HG03469 (cell line): Measurements from ENCODE around the gene NRP1.

Experiments
- ATAC-seq: cut with Tn5 transposase; IDR thresholded peaks from one replicate; pipeline ENCODE4 v1.9.1; 2021; ENCODE audit warnings: mild to moderate bottlenecking, moderate library complexity, moderate number of reproducible peaks; ENCODE audit not compliant: unreplicated experiment

NRP1 gene

GRCh38 chr10:33267708-33268107 lies 66.8 kb downstream of the NRP1 start:
- no peak for ATAC-seq

- ATAC-seq = no peak
Observed at GRCh38 chr10:33265621-33266020, 68.8 kb downstream of the NRP1 start.

GRCh38 chr10:33263453-33263852 lies 71.0 kb downstream of the NRP1 start:
- ATAC-seq = no peak

- no peak for ATAC-seq
Observed at GRCh38 chr10:33262871-33263270, 71.6 kb downstream of the NRP1 start.

GRCh38 chr10:33260403-33261149 lies 73.9 kb downstream of the NRP1 start:
- ATAC-seq = no peak

- no peak for ATAC-seq
Observed at GRCh38 chr10:33258967-33259366, 75.5 kb downstream of the NRP1 start.

- no peak for ATAC-seq
Observed at GRCh38 chr10:33257439-33258080, 76.9 kb downstream of the NRP1 start.

- ATAC-seq = no peak
Observed at GRCh38 chr10:33256458-33256857, 78.0 kb downstream of the NRP1 start.

GRCh38 chr10:33254556-33255160 lies 79.8 kb downstream of the NRP1 start:
- ATAC-seq = no peak

- ATAC-seq = no peak
Observed at GRCh38 chr10:33253411-33253810, 81.1 kb downstream of the NRP1 start.

- no peak for ATAC-seq
Observed at GRCh38 chr10:33252794-33253203, 81.7 kb downstream of the NRP1 start.

GRCh38 chr10:33252324-33252723 lies 82.1 kb downstream of the NRP1 start:
- no peak for ATAC-seq

- ATAC-seq = no peak
Observed at GRCh38 chr10:33249659-33250345, 84.7 kb downstream of the NRP1 start.

- no peak for ATAC-seq
Observed at GRCh38 chr10:33249137-33249536, 85.3 kb downstream of the NRP1 start.

GRCh38 chr10:33248638-33249037 lies 85.8 kb downstream of the NRP1 start:
- peak; percentile 73 for ATAC-seq

- ATAC-seq = no peak
Observed at GRCh38 chr10:33247221-33247922, 87.1 kb downstream of the NRP1 start.

- no peak for ATAC-seq
Observed at GRCh38 chr10:33245343-33245742, 89.1 kb downstream of the NRP1 start.

- no peak for ATAC-seq
Observed at GRCh38 chr10:33244354-33244967, 90.0 kb downstream of the NRP1 start.

- ATAC-seq = no peak
Observed at GRCh38 chr10:33243703-33244102, 90.8 kb downstream of the NRP1 start.

- no peak for ATAC-seq
Observed at GRCh38 chr10:33242931-33243330, 91.5 kb downstream of the NRP1 start.
